DMS153 treated with DMSO at 0.1 percent for 48 hours (cell line): ENCODE data around the gene TWIST1.

Experiments
- DNase-seq: peaks from one replicate; lab custom pipeline; 2025; ENCODE audit not compliant: unreplicated experiment; lab: John Stamatoyannopoulos, UW

The TWIST1 gene

GRCh38 chr7:19117091-19117869 lies at the start of gene TWIST1:
TWIST1 (minus strand) TSS chr7:19117636; CDS start chr7:19117321, 315 bp downstream.
- DNase-seq, result no peak

- DNase-seq, result no peak
Measured at GRCh38 chr7:19161671-19162070, 44.2 kb upstream of the TWIST1 start.

- DNase-seq, result no peak
Measured at GRCh38 chr7:19146699-19147098, 29.3 kb upstream of the TWIST1 start.

GRCh38 chr7:19145434-19146115 lies 28.1 kb upstream of the TWIST1 start:
- DNase-seq, result no peak

GRCh38 chr7:19144661-19145433 lies 27.4 kb upstream of the TWIST1 start, which contains the start of gene FERD3L:
FERD3L (minus strand) TSS chr7:19145421; CDS start chr7:19145362, 59 bp downstream.
- no peak for DNase-seq

GRCh38 chr7:19143881-19144574 lies 26.6 kb upstream of the TWIST1 start:
- no peak for DNase-seq

- no peak for DNase-seq
Measured at GRCh38 chr7:19139706-19140327, 22.4 kb upstream of the TWIST1 start.

GRCh38 chr7:19133886-19134285 lies 16.4 kb upstream of the TWIST1 start:
- no peak for DNase-seq

- no peak for DNase-seq
Measured at GRCh38 chr7:19133390-19133789, 16.0 kb upstream of the TWIST1 start.

- DNase-seq, result no peak
Measured at GRCh38 chr7:19128856-19129255, 11.4 kb upstream of the TWIST1 start.

- DNase-seq, result peak; percentile 15
Measured at GRCh38 chr7:19121977-19122588, 4.6 kb upstream of the TWIST1 start.

GRCh38 chr7:19119870-19120486 lies 2.5 kb upstream of the TWIST1 start:
- no peak for DNase-seq

GRCh38 chr7:19119372-19119771 lies 1.9 kb upstream of the TWIST1 start:
- DNase-seq, result no peak

- DNase-seq, result no peak
Measured at GRCh38 chr7:19118636-19119371, 1.4 kb upstream of the TWIST1 start.

GRCh38 chr7:19117870-19118608 lies 603 bp upstream of the TWIST1 start:
- DNase-seq, result no peak

GRCh38 chr7:19116121-19117090 lies 1.0 kb downstream of the TWIST1 start:
- no peak for DNase-seq

- no peak for DNase-seq
Measured at GRCh38 chr7:19114551-19114855, 2.9 kb downstream of the TWIST1 start.
